Stimulated activated CD4-positive, alpha-beta T cell treated with anti-CD3 and anti-CD28 coated beads, Interleukin-1b, Interleukin-23, amount 100 ng/mL, for 1 hour (primary cell): ENCODE measurements around the gene BRD9.
"Not testable (repeated sequence)": the region's sequence is repeated elsewhere in the genome, so short reads cannot be mapped to it uniquely, and the experiment has no call there.

Experiments used
- DNase-seq, 2 donors: peaks; one replicate each; pipeline ENCODE4 v3.0.0-alpha.2; 2020; ENCODE audit warnings: low read depth in 2 of 2

BRD9 gene

DNA sequence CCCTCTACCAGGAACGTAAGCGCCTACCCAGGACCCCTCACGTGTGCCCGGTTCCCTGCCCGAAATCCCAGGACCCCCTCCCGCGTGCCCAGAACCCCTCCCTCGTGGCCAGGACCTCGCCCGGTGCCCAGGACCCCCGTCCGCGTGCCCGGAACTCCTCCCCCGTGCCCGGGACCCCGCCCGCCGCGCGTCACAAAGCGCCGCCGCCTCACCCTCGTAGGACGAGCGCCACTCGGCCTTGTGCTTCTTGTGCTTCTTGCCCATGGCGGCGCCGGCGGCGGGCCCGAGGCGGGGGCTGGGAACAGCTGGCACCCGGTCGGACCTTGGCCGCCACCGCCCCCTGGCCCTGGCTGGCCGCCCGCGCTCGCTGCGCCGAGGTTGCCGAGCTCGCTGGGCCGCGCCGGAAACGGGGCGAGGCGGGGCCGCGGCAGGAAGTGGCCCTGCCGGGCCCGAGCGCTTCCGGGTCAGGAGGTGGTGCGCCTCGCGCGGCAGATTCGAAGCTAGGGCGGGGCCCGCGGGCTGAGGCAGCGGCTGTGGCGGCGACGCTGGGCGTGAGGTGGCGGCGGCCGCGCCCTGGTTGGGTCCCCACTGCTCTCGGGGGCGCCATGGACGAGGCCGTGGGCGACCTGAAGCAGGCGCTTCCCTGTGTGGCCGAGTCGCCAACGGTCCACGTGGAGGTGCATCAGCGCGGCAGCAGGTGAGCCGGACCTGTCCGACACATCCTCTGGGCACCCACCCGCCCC is at the start of gene BRD9, which contains the start of gene TRIP13:
Gene BRD9 (minus strand): TSS at position 408 of the 743 bp plus-strand sequence. CDS start 144 bp downstream, at position 264.
Gene TRIP13 (plus strand): TSS at position 491 of the 743 bp plus-strand sequence. CDS start 115 bp downstream, at position 606.
- DNase-seq: peak; percentile 45 to 59

- not testable (repeated sequence) for DNase-seq
Observed at GRCh38 chr5:940741-941140, 48.1 kb upstream of the BRD9 start.

- DNase-seq: no peak
Observed at GRCh38 chr5:939368-939767, 46.8 kb upstream of the BRD9 start.

DNA sequence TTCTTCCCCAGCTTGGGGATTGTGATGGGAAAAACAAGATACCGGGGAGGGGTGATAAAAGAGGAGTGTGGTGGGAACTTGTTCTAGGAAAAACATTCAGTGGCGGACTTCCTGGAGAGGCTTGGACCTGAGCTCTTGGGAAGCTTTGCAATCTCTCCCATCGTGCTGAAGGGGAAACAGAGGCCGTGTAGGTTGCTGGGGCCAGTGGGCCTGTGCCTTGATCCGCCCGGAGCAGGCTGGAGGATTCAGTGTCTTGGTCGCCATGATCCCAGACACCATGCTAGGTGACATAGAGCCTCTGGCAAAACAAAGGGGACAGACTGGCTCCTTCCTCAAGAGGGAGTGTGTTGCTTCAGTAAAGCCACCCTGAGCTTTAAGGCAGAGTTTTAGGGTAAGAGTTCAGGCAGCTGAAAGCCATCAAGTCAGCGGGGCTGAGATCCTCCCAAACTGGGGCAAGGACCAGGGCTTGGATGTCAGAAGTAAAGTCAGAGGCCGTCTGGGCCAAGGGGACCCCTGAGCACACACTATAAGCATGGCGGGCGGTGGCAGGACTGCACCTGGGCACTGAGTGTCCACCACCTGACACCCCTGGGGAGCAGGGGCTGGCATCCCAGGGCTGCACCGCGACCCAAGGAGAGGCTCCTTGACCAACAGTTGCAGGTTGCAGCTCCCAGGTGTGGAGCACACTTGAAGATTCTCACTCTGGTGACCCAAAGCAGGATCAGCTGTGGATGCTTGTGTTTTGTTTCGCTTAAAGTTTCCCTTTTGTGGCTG is 44.7 kb upstream of the BRD9 start:
- no peak for DNase-seq

DNA sequence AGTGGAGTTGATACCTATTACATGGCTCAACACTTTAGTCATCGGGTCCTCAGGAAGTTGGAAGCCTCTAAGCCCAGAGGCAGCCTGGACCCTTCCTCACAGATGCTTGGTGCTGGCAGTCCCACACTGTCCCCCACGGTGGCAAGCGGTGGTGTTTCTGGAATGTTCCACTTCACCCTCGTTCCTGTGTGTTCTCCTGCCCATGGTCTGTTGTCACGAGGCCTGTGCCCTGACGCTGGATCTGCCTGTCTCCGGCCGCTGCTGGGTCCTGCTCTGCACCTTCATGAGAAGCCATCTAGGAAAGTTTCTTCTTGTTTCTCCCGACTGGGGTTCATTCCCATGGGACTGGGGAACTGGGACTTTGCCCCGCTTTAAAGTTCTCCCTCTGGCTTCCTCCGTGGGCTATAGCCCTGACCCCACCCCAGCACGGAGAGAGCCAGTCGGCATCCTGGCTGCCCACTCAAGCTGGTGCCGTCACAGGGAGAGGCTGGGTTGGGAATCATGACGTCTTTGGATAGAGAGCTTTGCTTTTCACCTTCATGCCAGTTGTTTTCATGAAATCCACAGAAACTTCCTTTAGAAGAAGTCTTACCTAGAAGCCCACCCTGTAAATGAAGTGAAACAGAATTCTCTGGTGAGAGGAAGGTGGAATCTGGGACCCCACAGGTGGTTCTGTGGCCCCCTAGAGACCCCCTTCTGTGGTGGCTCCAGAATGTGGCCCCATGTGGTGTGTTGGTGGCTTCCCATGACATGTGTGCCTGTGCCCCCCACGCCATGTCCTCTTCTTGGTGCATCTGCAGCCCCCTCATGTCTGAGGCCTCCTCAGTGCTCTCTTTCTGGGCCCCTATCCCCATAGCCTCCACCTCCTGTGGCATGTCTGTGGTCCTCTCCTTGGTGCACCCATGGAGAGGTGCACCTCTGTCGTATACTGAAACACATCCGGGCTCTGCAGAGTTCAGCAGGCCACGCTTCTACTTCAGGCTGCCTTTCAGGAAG is 43.8 kb upstream of the BRD9 start:
- no peak for DNase-seq

- DNase-seq: no peak
Observed at GRCh38 chr5:935510-936084, 43.0 kb upstream of the BRD9 start.

GRCh38 chr5:934381-934967 is 41.9 kb upstream of the BRD9 start:
- DNase-seq: not testable (repeated sequence)

DNA sequence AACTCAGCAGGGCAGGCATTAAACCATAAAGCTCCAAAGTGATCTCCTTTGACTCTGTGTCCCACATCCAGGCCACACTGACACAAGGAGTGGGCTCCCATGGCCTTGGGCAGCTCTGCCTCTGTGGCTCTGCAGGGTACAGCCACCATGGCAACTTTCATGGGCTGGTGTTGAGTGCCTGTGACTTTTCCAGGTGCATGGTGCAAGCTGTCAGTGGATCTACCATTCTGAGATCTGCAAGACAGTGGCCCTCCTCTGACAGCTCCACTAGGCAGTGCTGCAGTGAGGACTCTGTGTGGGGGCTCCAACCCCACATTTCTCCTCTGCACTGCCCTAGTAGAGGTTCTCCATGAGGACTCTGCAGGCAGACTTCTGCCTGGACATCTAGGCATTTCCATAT is 41.4 kb upstream of the BRD9 start:
- DNase-seq: not testable (repeated sequence)

DNA sequence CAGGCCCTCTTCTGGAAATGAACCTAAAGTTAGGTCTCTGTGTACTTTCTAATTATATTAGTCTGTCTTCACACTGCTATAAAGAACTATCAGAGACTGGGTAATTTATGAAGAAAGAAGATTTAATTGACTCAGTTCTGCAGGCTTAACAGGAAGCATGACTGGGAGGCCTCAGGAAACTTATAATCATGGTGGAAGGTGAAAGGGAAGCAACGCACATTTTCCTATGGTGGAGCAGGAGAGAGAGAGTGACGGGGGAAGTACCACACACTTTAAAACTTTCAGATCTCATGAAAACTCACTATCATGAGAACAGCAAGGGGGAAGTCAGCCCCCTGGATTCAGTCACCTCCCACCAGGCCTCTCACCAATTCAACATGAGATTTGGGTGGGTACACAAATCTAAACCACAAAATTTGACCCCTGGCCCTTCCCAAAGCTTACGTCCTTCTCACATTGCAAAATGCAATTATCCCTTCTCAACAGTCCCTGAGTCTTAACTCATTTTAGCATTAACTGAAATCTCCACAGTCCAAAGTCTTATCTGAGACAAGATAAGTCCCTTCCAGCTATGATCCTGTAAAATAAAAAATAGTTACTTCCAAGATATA is 40.8 kb upstream of the BRD9 start:
- DNase-seq: no peak

GRCh38 chr5:932628-933250 is 40.1 kb upstream of the BRD9 start:
- no peak for DNase-seq

DNA sequence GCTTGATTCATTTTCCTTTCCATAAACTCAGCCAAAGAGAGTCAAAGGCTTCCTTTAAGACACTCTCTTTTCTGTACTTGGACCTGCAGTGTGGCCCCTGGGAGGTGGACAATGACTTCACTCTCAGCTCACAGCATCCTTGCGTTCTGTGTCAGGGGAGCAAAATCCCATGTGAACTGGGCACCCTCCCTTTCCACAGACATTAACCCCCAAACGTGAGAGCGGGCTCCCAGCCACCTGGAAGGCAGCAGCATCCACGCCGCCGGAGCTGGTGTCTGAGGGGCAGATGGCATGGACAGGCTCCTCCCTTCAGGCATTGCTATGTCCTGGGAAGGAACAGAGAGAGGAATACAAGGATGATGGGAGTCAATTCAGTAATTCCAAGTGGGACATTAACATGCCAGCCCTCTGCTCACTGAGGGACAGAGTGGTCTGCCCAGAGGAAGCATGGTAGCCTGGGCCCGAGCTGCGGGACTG is 39.6 kb upstream of the BRD9 start:
- DNase-seq: no peak

- no peak for DNase-seq
Observed at GRCh38 chr5:931570-932145, 39.1 kb upstream of the BRD9 start.

DNA sequence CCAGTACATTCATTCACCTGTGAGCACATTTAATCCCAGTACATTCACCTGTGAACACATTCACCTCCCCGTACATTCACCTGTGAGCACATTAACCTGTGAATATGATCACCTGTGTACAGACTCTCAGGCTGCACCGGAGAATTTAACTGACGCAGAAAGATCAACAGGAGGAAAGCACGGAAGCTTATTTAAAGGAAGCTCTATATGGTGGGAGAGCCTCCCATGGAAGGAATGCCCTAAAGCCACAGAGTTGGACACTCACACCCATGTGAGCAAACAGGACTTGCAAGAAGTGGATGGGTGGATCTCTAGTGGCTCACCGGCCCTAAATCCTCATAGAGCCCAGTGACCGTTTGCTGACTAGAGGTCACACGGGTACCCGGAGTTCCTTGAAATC is 38.3 kb upstream of the BRD9 start:
- no peak for DNase-seq

DNA sequence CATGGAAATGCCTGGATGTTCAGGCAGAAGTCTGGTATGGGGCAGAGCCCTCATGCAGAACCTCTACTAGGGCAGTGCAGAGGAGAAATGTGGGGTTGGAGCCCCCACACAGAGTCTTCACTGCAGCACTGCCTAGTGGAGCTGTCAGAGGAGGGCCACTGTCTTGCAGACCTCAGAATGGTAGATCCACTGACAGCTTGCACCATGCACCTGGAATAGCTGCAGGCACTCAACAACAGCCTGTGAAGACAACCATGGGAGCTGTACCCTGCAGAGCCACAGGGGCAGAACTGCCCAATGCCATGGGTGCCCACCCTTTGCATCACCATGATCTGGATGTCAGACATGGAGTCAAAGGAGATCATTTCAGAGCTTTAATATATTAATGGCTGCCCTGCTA is 37.0 kb upstream of the BRD9 start:
- DNase-seq: no peak

GRCh38 chr5:929182-929581 is 36.6 kb upstream of the BRD9 start:
- not testable (repeated sequence) for DNase-seq

GRCh38 chr5:927172-928015 is 34.8 kb upstream of the BRD9 start:
- no peak for DNase-seq

DNA sequence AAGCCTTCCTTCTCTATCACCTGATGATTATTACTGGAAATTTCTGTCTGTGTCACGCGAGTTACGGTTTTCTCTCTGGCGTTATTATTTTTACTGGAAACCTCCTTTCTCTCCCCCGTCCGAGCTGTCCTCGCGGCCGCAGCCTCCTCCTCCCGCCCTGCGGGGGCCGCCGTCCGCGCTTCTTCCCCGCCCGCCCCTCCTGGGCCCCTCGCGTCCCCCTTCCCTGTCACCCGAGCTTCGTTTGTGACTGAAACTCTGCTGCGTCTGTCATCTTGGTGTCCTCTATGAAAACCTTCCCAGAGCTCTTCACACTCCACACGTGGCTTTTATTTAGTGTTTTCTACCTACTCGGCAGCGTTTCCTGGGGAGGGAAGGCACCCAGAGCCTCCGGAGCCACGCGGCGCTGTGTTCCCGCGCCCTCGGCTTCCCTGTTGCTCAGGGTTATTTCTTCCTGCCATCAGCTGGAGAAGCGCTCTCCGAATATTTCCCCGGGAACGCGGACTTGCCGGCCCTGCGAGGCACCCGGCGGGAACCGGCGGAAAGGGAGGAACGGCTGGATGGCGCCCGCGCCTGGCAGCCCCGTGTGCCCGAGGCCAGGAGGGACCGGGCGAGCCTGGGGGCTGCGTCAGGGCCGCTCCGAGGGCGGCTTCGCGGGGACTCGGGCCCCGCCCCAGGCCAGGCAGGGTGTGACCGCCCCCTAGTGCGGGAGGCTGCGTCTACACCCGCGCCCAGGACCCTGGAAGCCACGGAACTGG is 34.0 kb upstream of the BRD9 start:
- DNase-seq: peak in 1 of 2 donors; percentile 6
